ENCODE results near the gene SMOC2.
"Not testable (repeated sequence)": the region's sequence is repeated elsewhere in the genome, so short reads cannot be mapped to it uniquely, and the experiment has no call there.

Gene SMOC2

DNA sequence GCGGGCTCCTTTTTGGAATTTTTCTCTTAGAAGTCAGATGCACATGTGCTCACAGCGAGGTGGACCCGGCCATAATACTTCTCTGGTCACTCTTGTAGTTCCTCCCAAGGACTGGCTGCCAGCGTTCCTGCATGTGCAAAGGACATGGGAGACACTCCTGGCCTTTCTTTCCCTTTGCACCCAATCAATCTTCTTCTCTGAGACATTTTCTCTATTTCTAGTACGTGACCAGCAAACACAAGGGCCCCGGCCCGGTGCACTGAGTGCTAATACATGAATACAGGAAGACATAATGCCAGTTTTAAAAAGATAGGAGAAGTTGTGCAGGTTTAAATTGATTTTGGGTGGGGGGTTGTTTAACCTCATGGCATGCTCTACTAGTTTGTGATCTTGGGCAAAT lies 233.6 kb downstream of the SMOC2 start:
- in situ Hi-C loops (cut with MboI; ENCODE audit: low sequenced_read_pairs): no loop called here

DNA sequence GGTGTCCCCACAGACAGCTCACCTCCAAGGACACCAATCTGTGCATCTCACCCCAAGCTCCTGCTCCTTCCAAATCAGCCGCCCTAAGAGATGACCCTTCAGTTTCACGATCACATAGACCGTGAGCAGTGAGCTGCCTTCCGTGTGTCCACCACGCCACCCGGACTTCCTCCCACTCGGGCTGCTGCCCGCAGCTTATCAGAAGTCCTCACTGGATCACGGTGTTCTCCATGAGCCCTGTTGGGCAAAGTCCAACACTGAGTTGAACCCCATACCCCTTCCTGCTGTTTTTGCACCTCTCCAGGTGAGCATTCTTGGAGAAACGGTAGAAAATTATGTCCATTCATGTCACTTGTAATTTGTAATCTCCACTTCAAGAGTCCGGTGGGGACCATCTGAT lies 234.4 kb downstream of the SMOC2 start:
- in situ Hi-C loops (cut with MboI; ENCODE audit: low sequenced_read_pairs): no loop called here

GRCh38 chr6:168675933-168676551 lies 235.1 kb downstream of the SMOC2 start:
- in situ Hi-C loops (cut with MboI; ENCODE audit: low sequenced_read_pairs): no loop called here

DNA sequence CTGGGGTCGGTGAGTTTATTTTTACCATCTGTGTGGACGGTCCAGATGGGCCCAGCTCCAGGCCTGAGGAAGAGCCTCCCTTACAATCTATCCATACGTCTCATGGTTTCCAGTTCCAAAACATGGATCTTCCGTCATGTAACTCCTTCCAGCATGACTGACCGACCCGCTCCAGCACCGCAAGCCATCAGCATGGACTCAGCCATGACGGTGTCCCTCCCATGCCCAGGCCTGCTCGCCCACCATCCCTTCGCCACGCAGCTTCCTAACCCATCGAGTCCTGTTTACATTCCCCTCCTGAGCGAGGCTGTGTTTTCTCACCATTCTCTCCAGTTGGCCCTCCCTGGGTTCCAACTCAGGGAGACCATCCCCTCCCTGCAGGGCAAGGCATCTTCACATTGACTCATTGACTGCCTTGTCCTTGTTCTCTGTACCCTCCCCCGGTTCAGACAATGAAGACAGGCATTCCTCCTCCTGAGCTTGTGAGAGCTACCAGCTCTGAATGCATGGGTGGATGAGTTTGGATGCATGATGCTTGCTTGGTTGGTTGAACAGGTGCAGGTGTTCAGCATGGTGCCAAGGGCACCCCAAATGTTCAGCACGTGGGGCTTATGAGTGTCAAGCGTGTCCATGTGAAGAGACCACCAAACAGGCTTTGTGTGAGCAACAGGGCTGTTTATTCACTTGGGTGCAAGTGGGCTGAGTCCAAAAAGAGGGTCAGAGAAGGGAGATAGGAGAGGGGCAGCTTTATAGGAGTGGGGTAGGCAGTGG lies 235.8 kb downstream of the SMOC2 start:
- in situ Hi-C loops (cut with MboI; ENCODE audit: low sequenced_read_pairs): no loop called here

DNA sequence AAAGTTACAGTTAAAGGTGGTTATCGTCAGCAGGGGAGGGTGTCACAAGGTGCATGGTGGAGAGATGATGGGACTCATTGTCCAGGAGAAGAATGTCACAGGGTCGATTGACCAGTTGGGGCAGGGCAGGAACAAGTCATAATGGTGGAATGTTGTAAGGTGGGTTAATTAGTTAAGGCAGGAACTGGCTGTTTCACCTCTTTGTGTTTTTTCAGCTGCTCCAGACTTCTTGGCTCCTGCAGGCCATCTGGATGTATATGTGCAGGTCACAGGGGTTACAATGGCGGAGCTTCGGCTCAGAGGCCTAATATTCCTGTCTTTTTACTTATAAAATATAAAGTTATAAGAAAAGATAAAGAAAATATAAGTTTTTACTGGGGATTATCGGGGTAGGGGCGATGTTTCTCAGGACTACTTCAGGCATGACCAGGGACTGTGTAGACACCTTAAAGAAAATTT lies 236.4 kb downstream of the SMOC2 start:
- in situ Hi-C loops (cut with MboI; ENCODE audit: low sequenced_read_pairs): not testable (repeated sequence)

GRCh38 chr6:168678077-168678476 lies 237.1 kb downstream of the SMOC2 start:
- in situ Hi-C loops (cut with MboI; ENCODE audit: low sequenced_read_pairs): no loop called here

DNA sequence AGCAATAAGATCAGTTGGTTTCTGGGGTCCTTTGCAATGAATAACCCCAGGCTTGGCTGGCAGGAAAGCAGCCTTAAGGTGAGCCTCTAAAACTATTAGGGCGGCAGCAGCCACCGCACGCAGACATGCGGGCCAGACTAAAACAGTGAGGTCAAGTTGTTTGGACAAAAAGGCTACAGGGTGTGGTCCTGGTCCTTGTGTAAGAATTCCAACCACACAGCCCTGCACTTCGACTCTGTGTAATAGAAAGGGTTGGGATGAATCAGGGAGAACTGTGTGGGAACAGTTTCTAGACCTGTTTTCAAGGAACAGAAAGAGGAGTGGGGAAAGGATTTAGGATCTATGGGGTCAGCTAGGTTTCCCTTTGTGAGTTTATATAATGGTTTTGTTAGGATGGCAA lies 237.6 kb downstream of the SMOC2 start:
- in situ Hi-C loops (cut with MboI; ENCODE audit: low sequenced_read_pairs): no loop called here

- in situ Hi-C loops (cut with MboI; ENCODE audit: low sequenced_read_pairs): no loop called here
Measured at GRCh38 chr6:168681748-168682147, 240.8 kb downstream of the SMOC2 start.

DNA sequence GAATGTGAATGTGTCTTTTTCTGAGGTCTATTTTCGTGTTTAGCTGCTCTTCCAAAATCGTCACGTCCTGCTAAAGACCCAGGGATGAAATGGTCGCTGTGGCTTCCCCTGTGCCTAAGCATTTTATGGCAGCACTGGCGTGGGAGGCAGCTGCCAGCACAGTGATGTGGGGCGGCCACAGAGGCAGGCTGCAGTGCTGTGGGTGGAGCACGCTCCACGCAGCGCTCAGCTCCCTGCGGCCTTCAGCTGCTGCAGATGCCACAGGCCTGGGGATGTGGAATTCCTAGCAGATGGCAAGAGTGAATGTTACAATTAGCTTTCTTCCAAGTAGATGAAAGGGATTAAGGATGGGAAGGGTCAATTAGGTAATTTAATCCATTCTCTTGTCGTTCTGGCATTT lies 242.6 kb downstream of the SMOC2 start:
- in situ Hi-C loops (cut with MboI; ENCODE audit: low sequenced_read_pairs): no loop called here

DNA sequence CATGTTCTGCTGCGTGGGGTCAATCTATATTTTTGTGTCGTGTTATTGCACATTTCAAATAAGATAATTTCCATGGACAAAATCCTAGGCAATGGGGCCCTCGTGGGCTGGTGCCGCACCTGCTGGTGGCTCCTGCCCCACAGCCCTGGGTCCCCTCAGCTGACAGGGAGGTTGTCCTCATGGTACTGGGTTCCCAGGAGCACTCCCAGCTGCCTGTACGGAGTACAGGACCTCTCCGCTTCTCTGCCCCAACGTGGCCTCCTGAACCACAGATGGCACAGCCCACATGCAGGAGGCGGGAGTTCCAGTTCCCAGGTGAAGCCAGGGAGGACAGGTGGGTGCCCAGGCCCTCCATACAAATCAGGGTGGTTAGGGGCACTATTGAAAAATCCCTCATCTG lies 243.5 kb downstream of the SMOC2 start:
- in situ Hi-C loops (cut with MboI; ENCODE audit: low sequenced_read_pairs): no loop called here

GRCh38 chr6:168684906-168685305 lies 243.9 kb downstream of the SMOC2 start:
- in situ Hi-C loops (cut with MboI; ENCODE audit: low sequenced_read_pairs): no loop called here

DNA sequence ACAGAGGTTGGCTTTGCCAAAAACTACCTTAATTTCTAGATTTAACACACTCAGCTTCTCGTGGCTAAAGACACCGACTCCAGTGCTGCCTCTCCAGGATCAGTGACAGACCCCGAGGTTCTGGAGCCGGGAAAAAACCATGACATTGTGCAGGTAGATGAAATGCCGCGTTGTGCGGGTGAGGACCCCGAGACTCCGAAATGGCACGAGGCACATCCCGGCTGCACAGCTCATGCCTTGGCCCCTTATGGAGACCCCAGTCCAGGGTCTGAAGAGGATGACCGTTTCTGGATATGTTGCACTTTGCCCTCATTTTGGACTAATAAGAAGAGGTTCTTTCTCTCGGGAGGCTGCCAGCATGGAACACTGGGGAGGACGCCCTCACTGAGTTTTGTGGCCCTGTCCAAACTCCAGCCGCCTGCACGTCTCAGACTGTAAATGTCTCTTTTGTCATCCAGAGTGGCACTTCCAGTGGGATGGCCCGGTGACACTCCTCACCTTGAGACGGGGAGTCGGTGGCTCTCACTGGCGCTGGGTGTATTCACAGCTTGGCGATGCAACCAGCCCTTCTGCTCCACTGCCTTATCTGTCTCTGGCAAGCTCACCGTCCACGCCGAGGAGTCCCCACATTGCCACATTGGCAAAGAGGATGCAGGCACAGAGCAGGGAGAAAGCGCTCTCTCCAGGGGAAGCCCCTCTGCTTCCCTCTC lies 245.2 kb downstream of the SMOC2 start:
- in situ Hi-C loops (cut with MboI; ENCODE audit: low sequenced_read_pairs): no loop called here

- in situ Hi-C loops (cut with MboI; ENCODE audit: low sequenced_read_pairs): no loop called here
Measured at GRCh38 chr6:168686831-168687730, 246.1 kb downstream of the SMOC2 start.

DNA sequence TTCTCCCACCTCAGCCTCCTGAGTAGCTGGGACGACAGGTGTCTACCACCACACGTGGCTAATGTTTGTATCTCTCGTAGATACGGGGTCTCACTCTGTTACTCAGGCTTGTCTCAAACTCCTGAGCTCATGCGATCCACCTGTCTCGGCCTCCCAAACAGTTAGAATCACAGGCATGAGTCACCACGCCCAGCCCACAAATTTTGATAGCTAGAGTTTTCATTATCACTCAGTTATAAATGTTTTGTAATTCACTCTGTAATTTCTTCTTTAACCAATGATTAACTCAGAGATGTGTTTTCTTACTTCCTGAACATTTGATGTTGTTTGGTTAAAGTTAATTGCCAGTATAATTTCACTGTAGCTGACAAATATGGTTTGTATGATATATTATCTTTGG lies 249.3 kb downstream of the SMOC2 start:
- in situ Hi-C loops (cut with MboI; ENCODE audit: low sequenced_read_pairs): no loop called here

- in situ Hi-C loops (cut with MboI; ENCODE audit: low sequenced_read_pairs): no loop called here
Measured at GRCh38 chr6:168691774-168692173, 250.8 kb downstream of the SMOC2 start.

- in situ Hi-C loops (cut with MboI; ENCODE audit: low sequenced_read_pairs): no loop called here
Measured at GRCh38 chr6:168692193-168692914, 251.4 kb downstream of the SMOC2 start.

- in situ Hi-C loops (cut with MboI; ENCODE audit: low sequenced_read_pairs): not testable (repeated sequence)
Measured at GRCh38 chr6:168692915-168693257, 251.9 kb downstream of the SMOC2 start.

DNA sequence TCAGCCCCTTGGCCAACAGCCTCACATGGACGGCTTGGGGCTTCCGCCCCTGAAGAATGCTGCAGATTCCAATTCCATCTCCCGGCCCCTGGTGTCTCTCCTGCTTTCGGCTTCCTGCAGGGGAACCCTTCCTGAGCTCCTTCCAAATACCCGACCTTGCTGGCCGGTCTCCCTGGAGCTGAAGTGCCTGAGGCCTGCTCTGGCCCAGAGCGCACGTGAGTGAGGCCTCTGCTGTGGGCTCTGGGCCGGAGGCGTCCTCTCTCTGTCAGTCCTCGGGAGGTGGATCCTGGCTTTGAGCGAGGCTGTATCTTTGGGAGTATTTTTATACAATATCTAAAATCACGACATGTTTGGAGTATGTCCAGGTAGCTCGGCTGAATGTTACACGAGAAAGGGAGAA lies 253.8 kb downstream of the SMOC2 start:
- in situ Hi-C loops (cut with MboI; ENCODE audit: low sequenced_read_pairs): not testable (repeated sequence)

- in situ Hi-C loops (cut with MboI; ENCODE audit: low sequenced_read_pairs): no loop called here
Measured at GRCh38 chr6:168695701-168696100, 254.7 kb downstream of the SMOC2 start.

DNA sequence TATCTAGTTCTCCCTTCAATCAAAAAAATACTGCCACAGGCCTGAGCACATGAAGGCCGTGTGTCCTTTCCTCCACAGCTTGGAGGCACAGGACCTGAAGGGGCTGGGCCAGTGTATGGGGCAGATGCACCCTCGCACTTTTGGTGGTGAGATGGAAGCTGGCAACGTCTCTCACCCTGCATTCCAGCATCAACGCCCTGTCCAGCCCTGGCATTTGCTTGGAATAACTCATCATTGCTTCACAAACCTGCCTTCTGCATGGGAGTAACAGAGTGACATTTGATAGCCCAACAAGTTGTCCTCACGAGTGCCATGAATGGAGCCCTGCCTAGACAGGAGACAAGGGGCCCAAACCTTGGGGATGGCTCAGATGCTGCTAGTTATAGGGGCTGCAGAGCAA lies 257.9 kb downstream of the SMOC2 start:
- in situ Hi-C loops (cut with MboI; ENCODE audit: low sequenced_read_pairs): no loop called here

Data from HL-60/S4 treated with phorbol 12-myristate 13-acetate at 8.2 ng/mL for 4 days and 3 days (cell line).